GM23338 (cell line): Measurements from ENCODE around the gene SLC16A5.

Source experiments
- CREB1 ChIP-seq: fragments of 250-450 bp; sonication (Bioruptor Pico); IDR thresholded peaks from 2 replicates; pipeline ENCODE4 v1.5.0; 2020; ENCODE audit warnings: low read depth, mild to moderate bottlenecking, moderate library complexity
- EZH2 ChIP-seq: fragments of 200-600 bp; sonication (generic); IDR thresholded peaks from one replicate; pipeline ENCODE4 v1.8.0; 2017; ENCODE audit warnings: antibody characterized with exemption, mild to moderate bottlenecking, low read depth; ENCODE audit not compliant: unreplicated experiment
- POLR2AphosphoS5 ChIP-seq: IDR thresholded peaks from 2 replicates; pipeline ENCODE4 v1.6.1; 2016; ENCODE audit warnings: antibody characterized with exemption, low read depth
- REST ChIP-seq: IDR thresholded peaks from one replicate; pipeline ENCODE4 v1.6.1; 2018; ENCODE audit warnings: antibody characterized with exemption; ENCODE audit not compliant: unreplicated experiment
- TF ChIP-seq, protein P1 (sequence below), 2 experiments: fragments of 200-600 bp in 1 of 2; sonication (generic) in 1 of 2; conservative IDR thresholded peaks; 2 replicates each; pipeline versions ENCODE4 v1.5.1 to v1.6.1; 2016 to 2017; ENCODE audit warnings: antibody characterized with exemption in 2 of 2, low read depth in 2 of 2, mild to moderate bottlenecking in 2 of 2, moderate library complexity in 1 of 2

GRCh38 chr17:75155191-75155601 lies 67.4 kb downstream of the SLC16A5 start:
- TF ChIP-seq EZH2 (no peak), POLR2AphosphoS5 (no peak), CREB1 (0 out of 2 replicates have a peak, but pooled peaks have one; percentile 17), REST (no peak)
- TF ChIP-seq, protein P1, sequence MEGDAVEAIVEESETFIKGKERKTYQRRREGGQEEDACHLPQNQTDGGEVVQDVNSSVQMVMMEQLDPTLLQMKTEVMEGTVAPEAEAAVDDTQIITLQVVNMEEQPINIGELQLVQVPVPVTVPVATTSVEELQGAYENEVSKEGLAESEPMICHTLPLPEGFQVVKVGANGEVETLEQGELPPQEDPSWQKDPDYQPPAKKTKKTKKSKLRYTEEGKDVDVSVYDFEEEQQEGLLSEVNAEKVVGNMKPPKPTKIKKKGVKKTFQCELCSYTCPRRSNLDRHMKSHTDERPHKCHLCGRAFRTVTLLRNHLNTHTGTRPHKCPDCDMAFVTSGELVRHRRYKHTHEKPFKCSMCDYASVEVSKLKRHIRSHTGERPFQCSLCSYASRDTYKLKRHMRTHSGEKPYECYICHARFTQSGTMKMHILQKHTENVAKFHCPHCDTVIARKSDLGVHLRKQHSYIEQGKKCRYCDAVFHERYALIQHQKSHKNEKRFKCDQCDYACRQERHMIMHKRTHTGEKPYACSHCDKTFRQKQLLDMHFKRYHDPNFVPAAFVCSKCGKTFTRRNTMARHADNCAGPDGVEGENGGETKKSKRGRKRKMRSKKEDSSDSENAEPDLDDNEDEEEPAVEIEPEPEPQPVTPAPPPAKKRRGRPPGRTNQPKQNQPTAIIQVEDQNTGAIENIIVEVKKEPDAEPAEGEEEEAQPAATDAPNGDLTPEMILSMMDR (conservative IDR thresholded peaks at IDR 0.05; ENCODE audit: low read depth in 2 of 2): no peak
